NCI-H2029 (cell line): Measurements from ENCODE around the gene AGBL4.
"Not testable (repeated sequence)": the region's sequence is repeated elsewhere in the genome, so short reads cannot be mapped to it uniquely, and the experiment has no call there.

Experiments
- DNase-seq: peaks from one replicate; lab custom pipeline; 2025; lab: John Stamatoyannopoulos, UW

AGBL4 gene

GRCh38 chr1:50023292-50024159 lies at the start of gene AGBL4:
TSS of gene AGBL4 (minus strand) at chr1:50023954.
- peak; percentile 93 for DNase-seq

- no peak for DNase-seq
These were observed 43.1 kb upstream of the AGBL4 start for GRCh38 chr1:50066806-50067205.

- peak; percentile 90 for DNase-seq
These were observed 36.5 kb upstream of the AGBL4 start for GRCh38 chr1:50060279-50060678.

GRCh38 chr1:50048791-50049190 lies 25.0 kb upstream of the AGBL4 start:
- DNase-seq = no peak

- peak; percentile 74 for DNase-seq
These were observed 24.4 kb upstream of the AGBL4 start for GRCh38 chr1:50047916-50048694.

- DNase-seq = no peak
These were observed 14.6 kb upstream of the AGBL4 start for GRCh38 chr1:50038237-50038809.

- peak; percentile 92 for DNase-seq
These were observed 4.0 kb upstream of the AGBL4 start for GRCh38 chr1:50027794-50028193.

GRCh38 chr1:49995734-49996133 lies 28.0 kb downstream of the AGBL4 start:
- peak; percentile 56 for DNase-seq

- no peak for DNase-seq
These were observed 52.7 kb downstream of the AGBL4 start for GRCh38 chr1:49971088-49971487.

- no peak for DNase-seq
These were observed 72.4 kb downstream of the AGBL4 start for GRCh38 chr1:49951385-49951784.

GRCh38 chr1:49915301-49915700 lies 108.5 kb downstream of the AGBL4 start:
- not testable (repeated sequence) for DNase-seq

- no peak for DNase-seq
These were observed 117.4 kb downstream of the AGBL4 start for GRCh38 chr1:49906365-49906764.

- no peak for DNase-seq
These were observed 159.2 kb downstream of the AGBL4 start for GRCh38 chr1:49864581-49864980.

GRCh38 chr1:49854741-49855140 lies 169.0 kb downstream of the AGBL4 start:
- DNase-seq = peak; percentile 62

- no peak for DNase-seq
These were observed 181.2 kb downstream of the AGBL4 start for GRCh38 chr1:49842596-49842995.

- no peak for DNase-seq
These were observed 182.0 kb downstream of the AGBL4 start for GRCh38 chr1:49841767-49842166.

- DNase-seq = no peak
These were observed 199.5 kb downstream of the AGBL4 start for GRCh38 chr1:49824261-49824660.

- DNase-seq = no peak
These were observed 206.1 kb downstream of the AGBL4 start for GRCh38 chr1:49817681-49818080.

GRCh38 chr1:49787013-49787412 lies 236.7 kb downstream of the AGBL4 start:
- not testable (repeated sequence) for DNase-seq

GRCh38 chr1:49765034-49765433 lies 258.7 kb downstream of the AGBL4 start:
- DNase-seq = peak; percentile 58

- not testable (repeated sequence) for DNase-seq
These were observed 285.6 kb downstream of the AGBL4 start for GRCh38 chr1:49738118-49738517.

- DNase-seq = peak; percentile 23
These were observed 295.4 kb downstream of the AGBL4 start for GRCh38 chr1:49728377-49728776.

GRCh38 chr1:49723662-49724061 lies 300.1 kb downstream of the AGBL4 start:
- no peak for DNase-seq
